ENCODE measurements around the gene CCDC142.

- TF ChIP-seq CTCF (IDR thresholded peaks at IDR 0.05) (no peak), POLR2A (IDR thresholded peaks at IDR 0.05) (no peak)
Measured at GRCh38 chr2:74462054-74462785, 20.6 kb downstream of the CCDC142 start.
